Fibroblast of mammary gland (primary cell): ENCODE measurements around the gene NKG7.

Source experiments
- DNase-seq: peaks from one replicate; pipeline ENCODE4 v3.0.0-alpha.2; 2010; ENCODE audit warnings: low read depth
- H3K4me3 ChIP-seq: 2 replicates; pipeline ENCODE4 v1.5.1; 2011; ENCODE audit warnings: low read depth, mild to moderate bottlenecking, low read length, moderate library complexity; ENCODE audit not compliant: control insufficient read depth
- TF ChIP-seq, protein P1 (sequence below): conservative IDR thresholded peaks from 2 replicates; pipeline ENCODE4 v1.5.1; 2011; ENCODE audit warnings: low read depth, low read length, inconsistent platforms; ENCODE audit not compliant: control insufficient read depth, insufficient read depth

Gene NKG7

GRCh38 chr19:51356159-51356801 lies 16.2 kb downstream of the NKG7 start:
- TF ChIP-seq, protein P1, sequence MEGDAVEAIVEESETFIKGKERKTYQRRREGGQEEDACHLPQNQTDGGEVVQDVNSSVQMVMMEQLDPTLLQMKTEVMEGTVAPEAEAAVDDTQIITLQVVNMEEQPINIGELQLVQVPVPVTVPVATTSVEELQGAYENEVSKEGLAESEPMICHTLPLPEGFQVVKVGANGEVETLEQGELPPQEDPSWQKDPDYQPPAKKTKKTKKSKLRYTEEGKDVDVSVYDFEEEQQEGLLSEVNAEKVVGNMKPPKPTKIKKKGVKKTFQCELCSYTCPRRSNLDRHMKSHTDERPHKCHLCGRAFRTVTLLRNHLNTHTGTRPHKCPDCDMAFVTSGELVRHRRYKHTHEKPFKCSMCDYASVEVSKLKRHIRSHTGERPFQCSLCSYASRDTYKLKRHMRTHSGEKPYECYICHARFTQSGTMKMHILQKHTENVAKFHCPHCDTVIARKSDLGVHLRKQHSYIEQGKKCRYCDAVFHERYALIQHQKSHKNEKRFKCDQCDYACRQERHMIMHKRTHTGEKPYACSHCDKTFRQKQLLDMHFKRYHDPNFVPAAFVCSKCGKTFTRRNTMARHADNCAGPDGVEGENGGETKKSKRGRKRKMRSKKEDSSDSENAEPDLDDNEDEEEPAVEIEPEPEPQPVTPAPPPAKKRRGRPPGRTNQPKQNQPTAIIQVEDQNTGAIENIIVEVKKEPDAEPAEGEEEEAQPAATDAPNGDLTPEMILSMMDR = no peak
- no peak overlapping the region for H3K4me3 ChIP-seq
- DNase-seq = no peak

DNA sequence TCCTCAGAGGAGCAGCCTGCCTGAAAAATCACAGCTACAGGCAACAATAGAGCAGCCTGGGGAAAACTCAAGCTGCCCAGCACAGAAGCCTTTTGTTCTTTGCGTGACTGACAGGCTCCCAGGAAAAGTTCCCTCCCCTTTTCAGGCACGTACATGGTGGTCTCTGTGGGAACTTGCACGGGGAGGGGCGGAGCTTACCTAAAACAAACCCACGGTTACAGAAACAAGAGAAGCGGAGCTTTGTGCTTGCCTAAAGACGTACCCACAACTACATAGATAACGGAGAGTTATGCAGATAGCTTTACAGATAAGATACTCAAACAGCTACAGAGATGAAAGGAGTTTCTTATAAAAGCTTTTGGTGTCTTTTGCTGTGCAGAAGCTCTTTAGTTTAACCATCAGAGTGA lies 17.7 kb downstream of the NKG7 start:
- TF ChIP-seq, protein P1 = no peak
- no peak for DNase-seq
- no peak overlapping the region for H3K4me3 ChIP-seq

GRCh38 chr19:51354103-51354741 lies 18.2 kb downstream of the NKG7 start:
- TF ChIP-seq, protein P1 = no peak
- DNase-seq = no peak
- no peak overlapping the region for H3K4me3 ChIP-seq

DNA sequence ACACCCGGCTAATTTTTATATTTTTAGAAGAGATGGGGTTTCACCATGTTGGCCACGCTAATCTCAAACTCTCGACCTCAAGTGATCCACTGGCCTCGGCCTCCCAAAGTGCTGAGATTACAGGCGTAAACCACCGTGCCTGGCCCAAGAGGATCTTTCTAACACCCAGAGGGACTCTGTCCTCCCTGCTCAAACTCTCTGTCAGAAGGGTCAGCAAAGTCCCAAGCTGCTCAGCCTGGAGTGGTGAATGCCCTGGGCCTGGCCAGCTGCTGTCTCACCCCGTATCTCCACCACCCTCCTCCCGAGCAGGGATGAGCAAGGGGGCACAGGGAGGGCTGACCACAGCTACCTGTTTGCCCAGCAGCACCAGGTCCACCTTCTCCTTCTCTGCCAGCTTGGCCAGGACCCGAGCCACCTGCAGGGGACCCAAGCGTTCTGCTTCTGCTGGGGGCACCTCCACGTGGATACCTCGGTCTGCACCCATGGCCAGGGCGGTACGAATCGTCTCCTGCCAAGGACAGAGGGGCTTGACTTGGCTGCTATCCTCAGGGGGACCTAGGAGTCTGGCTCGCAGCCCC lies 19.6 kb downstream of the NKG7 start:
- TF ChIP-seq, protein P1 = no peak
- no peak for DNase-seq
- no peak overlapping the region for H3K4me3 ChIP-seq

DNA sequence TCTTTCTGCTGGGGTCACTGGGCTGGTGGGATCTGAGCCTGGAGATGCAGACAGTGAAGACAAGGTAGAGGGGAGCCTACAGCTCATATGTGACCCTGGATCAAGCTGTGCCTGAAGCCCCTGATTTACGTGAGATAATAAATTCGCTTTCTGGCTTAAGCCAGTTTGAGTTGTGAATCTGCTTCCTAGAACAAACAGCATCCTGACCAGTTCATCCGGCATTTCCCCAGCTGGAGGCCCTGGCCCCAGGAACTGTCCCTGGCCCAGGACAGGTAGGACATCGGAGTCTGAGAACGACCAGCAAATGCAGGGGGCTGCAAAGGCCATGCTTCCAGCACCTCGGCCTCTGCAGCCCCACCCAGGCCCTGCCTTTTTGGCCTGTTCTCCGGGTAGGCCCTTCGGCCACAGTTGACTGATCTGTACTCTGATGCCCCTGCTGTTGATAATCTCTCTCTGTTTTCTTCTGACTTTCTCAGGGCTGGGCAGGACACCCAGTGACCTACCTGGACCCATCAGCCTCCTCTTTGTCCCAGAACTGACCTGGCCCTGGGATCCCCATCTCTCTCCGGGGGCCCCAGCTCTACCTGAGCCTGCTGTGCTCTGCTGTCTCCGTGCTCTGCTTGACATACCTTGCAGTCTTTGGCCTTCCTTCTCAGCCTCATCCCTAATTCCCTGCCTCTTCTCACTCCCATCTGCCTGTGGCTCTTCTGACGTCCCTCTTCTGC lies 21.0 kb downstream of the NKG7 start:
- TF ChIP-seq, protein P1 = no peak
- DNase-seq = no peak
- H3K4me3 ChIP-seq = no peak overlapping the region

DNA sequence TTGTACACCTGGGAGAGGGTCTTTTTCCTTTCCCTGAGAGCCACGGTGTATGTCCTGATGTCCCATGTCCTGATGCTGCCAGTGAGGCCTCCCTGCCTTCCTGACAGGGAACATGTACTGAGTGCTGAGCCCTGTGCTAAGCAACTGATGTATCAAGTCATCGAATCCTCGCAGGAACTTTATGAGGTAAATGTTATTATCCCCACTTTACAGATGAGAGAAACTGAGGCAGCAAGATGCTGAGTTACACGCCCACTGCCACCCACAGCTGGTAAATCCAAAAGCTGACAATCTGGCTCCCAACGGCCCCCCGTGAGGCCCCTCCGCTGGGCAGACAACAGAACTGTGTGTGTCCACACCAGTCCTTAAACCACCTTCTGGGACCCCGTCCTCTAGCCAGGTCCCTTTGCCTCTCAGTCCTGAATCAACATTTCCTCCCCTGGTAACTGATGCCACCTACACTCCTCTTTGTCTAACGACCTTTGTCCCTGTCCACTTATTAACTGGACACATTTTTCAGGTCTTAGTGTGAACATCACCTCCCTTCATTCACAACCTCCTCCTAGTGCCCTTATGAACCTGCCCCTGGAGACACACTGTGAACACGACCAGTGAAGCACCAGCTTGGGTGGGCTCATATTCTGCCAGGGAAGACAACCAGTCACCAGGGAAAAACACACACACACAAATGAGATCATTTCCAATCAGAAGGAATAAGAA lies 25.1 kb downstream of the NKG7 start:
- no peak for DNase-seq
- TF ChIP-seq, protein P1 = no peak
- no peak overlapping the region for H3K4me3 ChIP-seq
